ENCODE results near the gene SAP30. TPM values are rescaled to one million over a fixed set of nuclear protein-coding genes. Genes with fewer than 3 reads are reported as not detected.

Gene SAP30
- 17.8 and 19.7 TPM in 2 replicates for total RNA-seq

GRCh38 chr4:173370477-173371291 lies at the start of gene SAP30:
TSS of gene SAP30 (plus strand) at chr4:173370954. CDS start at chr4:173371183, 229 bp downstream.

GRCh38 chr4:173334085-173334890 lies 36.5 kb upstream of the SAP30 start, which contains the start of gene HMGB2:
TSS of gene HMGB2 (minus strand) at chr4:173334358. CDS start at chr4:173333649, 709 bp downstream.

GRCh38 chr4:173398779-173399415 lies 28.1 kb downstream of the SAP30 start, which contains the start of gene SCRG1:
TSS of gene SCRG1 (minus strand) at chr4:173399116. CDS start at chr4:173391414, 7,702 bp downstream.

Other genes starting within 250 kb of the SAP30 start
- 21.6 and 25.0 TPM in 2 replicates for gene GALNT7, start 202.1 kb upstream of the SAP30 start, total RNA-seq
- gene HMGB2, start 36.6 kb upstream of the SAP30 start, total RNA-seq: 83.5 and 95.8 TPM in 2 replicates
- not detected in 2 replicates for gene SCRG1, start 28.2 kb downstream of the SAP30 start, total RNA-seq
- not detected in 2 replicates for gene HAND2, start 159.3 kb downstream of the SAP30 start, total RNA-seq